Chondrocyte (in vitro differentiated cells): ENCODE measurements around the gene RABGAP1L. TPM values are rescaled to one million over a fixed set of nuclear protein-coding genes. Genes with fewer than 3 reads are reported as not detected.

Experiments used
- DNase-seq: peaks from one replicate; pipeline ENCODE4 v3.0.0; 2021; ENCODE audit warnings: mixed read lengths, low spot score
- H3K27ac Mint-ChIP-seq: one replicate; pipeline ENCODE4 v1.8.0; 2021; ENCODE audit warnings: mild to moderate bottlenecking, moderate library complexity, mixed read lengths; ENCODE audit not compliant: unreplicated experiment
- H3K27me3 Mint-ChIP-seq: 2 replicates; pipeline ENCODE4 v1.8.0; 2021; ENCODE audit warnings: low read depth, mixed read lengths
- H3K36me3 Mint-ChIP-seq: 2 replicates; pipeline ENCODE4 v1.8.0; 2021; ENCODE audit warnings: low read depth, mixed read lengths
- H3K4me1 Mint-ChIP-seq: 2 replicates; pipeline ENCODE4 v1.8.0; 2021; ENCODE audit warnings: low read depth, mild to moderate bottlenecking, mixed read lengths
- H3K4me3 Mint-ChIP-seq: one replicate; pipeline ENCODE4 v1.8.0; 2021; ENCODE audit warnings: mild to moderate bottlenecking, moderate library complexity, mixed read lengths; ENCODE audit not compliant: unreplicated experiment
- H3K9me3 Mint-ChIP-seq: 2 replicates; pipeline ENCODE4 v1.8.0; 2021; ENCODE audit warnings: low read depth, mixed read lengths
- total RNA-seq: library from RNA; stranded (reverse); gene quantifications from 3 replicates; pipeline ENCODE4 v1.2.1, GENCODE V29; 2021
- TF ChIP-seq, protein P1 (sequence below): fragments of 200-600 bp; sonication (generic); IDR thresholded peaks from 2 replicates; pipeline ENCODE4 v1.5.0; 2021; ENCODE audit warnings: antibody characterized with exemption, mild to moderate bottlenecking, moderate library complexity

The RABGAP1L gene
- total RNA-seq, 1 donor from 2014 or later = 27.1 TPM

DNA sequence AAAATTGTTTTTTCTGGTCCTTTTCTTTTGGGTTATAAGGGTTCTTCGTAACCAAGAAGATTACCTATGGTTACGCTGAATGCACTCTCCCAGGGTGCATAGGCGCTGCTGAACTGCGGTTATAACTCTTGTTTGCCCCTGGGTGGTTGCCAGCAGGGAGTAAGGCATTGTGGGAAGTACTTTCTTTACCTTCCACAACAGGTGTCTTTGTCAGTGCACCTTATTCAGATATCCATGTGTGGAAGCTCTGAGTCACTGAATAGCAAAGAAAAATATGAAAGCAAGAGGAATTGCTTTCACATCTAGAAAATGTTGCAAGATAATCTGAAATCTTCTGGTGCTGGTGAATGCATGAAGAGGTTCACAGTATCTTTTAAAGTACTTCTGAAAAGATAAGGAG lies 716.0 kb downstream of the RABGAP1L start:
- no peaks in the 10 kb centered on the region for H3K36me3 Mint-ChIP-seq
- no peaks in the 10 kb centered on the region for H3K27me3 Mint-ChIP-seq
- H3K9me3 Mint-ChIP-seq = no peaks in the 10 kb centered on the region
- TF ChIP-seq, protein P1, sequence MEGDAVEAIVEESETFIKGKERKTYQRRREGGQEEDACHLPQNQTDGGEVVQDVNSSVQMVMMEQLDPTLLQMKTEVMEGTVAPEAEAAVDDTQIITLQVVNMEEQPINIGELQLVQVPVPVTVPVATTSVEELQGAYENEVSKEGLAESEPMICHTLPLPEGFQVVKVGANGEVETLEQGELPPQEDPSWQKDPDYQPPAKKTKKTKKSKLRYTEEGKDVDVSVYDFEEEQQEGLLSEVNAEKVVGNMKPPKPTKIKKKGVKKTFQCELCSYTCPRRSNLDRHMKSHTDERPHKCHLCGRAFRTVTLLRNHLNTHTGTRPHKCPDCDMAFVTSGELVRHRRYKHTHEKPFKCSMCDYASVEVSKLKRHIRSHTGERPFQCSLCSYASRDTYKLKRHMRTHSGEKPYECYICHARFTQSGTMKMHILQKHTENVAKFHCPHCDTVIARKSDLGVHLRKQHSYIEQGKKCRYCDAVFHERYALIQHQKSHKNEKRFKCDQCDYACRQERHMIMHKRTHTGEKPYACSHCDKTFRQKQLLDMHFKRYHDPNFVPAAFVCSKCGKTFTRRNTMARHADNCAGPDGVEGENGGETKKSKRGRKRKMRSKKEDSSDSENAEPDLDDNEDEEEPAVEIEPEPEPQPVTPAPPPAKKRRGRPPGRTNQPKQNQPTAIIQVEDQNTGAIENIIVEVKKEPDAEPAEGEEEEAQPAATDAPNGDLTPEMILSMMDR = no peak
- DNase-seq = no peak
- peaks cover 2% of the 10 kb centered on the region for H3K4me1 Mint-ChIP-seq
- H3K4me3 Mint-ChIP-seq = no peak overlapping the region
- H3K27ac Mint-ChIP-seq = no peak overlapping the region

DNA sequence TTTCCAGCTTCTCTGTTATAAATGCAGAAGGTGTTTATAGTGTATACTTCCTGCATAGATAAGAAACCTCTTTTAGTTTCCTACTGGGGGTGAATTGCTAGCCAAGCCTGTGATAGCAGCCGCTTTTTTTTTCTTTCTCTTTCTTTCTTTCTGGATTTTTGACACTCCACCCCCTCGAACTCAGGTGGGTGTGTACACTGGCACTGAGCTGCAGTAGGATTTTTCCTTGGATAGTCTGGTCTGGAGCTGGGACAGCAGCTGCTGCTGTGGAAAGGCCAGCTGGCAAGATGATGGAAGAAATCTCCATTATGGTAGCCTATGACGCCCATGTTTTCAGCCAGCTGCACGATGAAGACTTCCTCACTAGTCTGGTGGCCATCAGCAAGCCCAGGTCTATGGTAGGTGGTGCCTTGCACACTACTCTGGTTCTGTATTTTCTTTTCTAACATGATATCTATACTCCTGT lies 717.9 kb downstream of the RABGAP1L start:
- H3K4me1 Mint-ChIP-seq = peaks cover 2% of the 10 kb centered on the region
- H3K9me3 Mint-ChIP-seq = no peaks in the 10 kb centered on the region
- no peak overlapping the region for H3K4me3 Mint-ChIP-seq
- H3K27me3 Mint-ChIP-seq = no peaks in the 10 kb centered on the region
- H3K36me3 Mint-ChIP-seq = no peaks in the 10 kb centered on the region
- no peak overlapping the region for H3K27ac Mint-ChIP-seq
- no peak for DNase-seq
- TF ChIP-seq, protein P1 = no peak

DNA sequence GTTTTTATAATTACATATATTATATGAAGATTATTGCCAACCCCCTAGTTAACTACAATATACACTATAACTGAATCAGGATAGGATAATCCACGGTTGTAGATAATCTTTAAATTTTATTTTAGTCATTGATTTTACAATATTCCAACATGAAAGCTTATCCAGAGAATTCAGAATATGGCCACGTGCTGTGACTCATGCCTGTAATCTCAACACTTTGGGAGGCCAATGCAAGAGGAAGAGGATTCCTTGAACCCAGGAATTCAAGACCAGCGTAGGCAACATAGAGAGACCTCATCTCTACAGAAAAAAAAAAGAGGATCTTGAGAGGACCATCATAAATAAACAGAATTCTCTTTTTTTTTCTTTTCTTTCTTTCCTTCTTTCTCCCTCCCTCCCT lies 720.9 kb downstream of the RABGAP1L start:
- H3K9me3 Mint-ChIP-seq = no peaks in the 10 kb centered on the region
- no peaks in the 10 kb centered on the region for H3K36me3 Mint-ChIP-seq

DNA sequence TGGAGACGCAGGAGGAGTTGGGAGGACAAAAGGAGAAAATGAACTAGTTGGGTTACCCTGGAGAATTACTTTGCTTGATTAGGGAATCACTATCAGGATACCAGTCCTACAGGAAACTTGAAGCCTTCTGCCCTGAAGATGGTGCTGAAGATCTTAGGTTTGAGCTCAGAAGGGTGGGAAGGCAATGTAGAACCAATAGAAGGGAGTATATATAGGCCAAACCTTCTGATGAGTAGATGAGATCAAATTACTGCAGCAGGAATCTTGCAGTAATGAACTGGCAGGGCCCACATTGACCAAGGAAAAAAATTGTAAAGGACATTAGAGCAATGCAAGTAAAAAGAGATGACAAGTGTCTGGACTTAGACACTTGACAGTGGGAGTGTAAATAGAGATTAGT lies 724.1 kb downstream of the RABGAP1L start:
- no peak overlapping the region for H3K4me3 Mint-ChIP-seq
- TF ChIP-seq, protein P1 = peak; percentile 41
- H3K36me3 Mint-ChIP-seq = no peaks in the 10 kb centered on the region
- H3K4me1 Mint-ChIP-seq = no peaks in the 10 kb centered on the region
- H3K27me3 Mint-ChIP-seq = no peaks in the 10 kb centered on the region
- no peak overlapping the region for H3K27ac Mint-ChIP-seq
- no peaks in the 10 kb centered on the region for H3K9me3 Mint-ChIP-seq
- DNase-seq = no peak

More for the DNA sequence above, 720.9 kb downstream of the RABGAP1L start:
- Mint-ChIP-seq H3K27me3 (no peaks in the 10 kb centered on the region), H3K4me1 (peaks cover 1% of the 10 kb centered on the region), H3K4me3 (no peak overlapping the region), H3K27ac (no peak overlapping the region)
- DNase-seq = no peak
- TF ChIP-seq, protein P1 = no peak

DNA sequence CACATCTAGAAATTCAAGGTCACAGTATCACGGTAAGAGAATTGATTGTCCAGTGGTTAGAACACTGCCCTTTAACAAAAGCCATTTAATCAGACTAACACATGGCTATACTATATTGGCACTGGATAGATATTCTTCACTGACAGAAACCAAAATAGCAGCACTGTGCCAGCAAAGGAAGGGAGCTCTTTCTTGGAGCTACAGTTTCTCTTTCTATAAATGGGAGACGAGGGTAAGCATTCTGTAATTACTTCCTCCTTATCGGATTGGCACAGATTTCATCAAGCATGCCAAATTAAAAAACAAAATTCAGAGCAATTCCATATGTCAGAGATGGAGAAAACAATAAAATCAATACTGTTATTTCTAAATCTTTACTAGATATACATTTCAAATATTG lies 724.7 kb downstream of the RABGAP1L start:
- no peak for DNase-seq
- no peak overlapping the region for H3K27ac Mint-ChIP-seq

More for the DNA sequence above, 724.7 kb downstream of the RABGAP1L start:
- no peaks in the 10 kb centered on the region for H3K27me3 Mint-ChIP-seq
- H3K4me3 Mint-ChIP-seq = no peak overlapping the region
- TF ChIP-seq, protein P1 = no peak
- no peaks in the 10 kb centered on the region for H3K4me1 Mint-ChIP-seq
- no peaks in the 10 kb centered on the region for H3K9me3 Mint-ChIP-seq
- H3K36me3 Mint-ChIP-seq = no peaks in the 10 kb centered on the region
